ENCODE results near the gene COASY. TPM values are rescaled to one million over a fixed set of nuclear protein-coding genes. Genes with fewer than 3 reads are reported as not detected.
A peak's percentile ranks its signal among the peaks of the same experiment; 100 is the strongest.

COASY gene
- total RNA-seq, 1 experiment from 2014 or later = 138 TPM

GRCh38 chr17:42564815-42565522, 3.0 kb downstream of the COASY start:
- Mint-ChIP-seq H3K4me3 (ENCODE audit: unreplicated experiment) (peak overlapping the region; percentile 95), H3K27me3 (ENCODE audit: insufficient read depth, unreplicated experiment) (no peaks in the 10 kb centered on the region), H3K4me1 (ENCODE audit: low read depth, unreplicated experiment) (peaks cover 15% of the 10 kb centered on the region), H3K27ac (ENCODE audit: unreplicated experiment) (no peak overlapping the region), H3K36me3 (ENCODE audit: insufficient read depth, unreplicated experiment) (peaks cover 88% of the 10 kb centered on the region), H3K9me3 (ENCODE audit: unreplicated experiment) (no peaks in the 10 kb centered on the region)
- Histone ChIP-seq H3K36me3 (ENCODE audit: control insufficient read depth, insufficient read depth, low read length) (peaks cover 15% of the 10 kb centered on the region), H3K4me3 (ENCODE audit: low read depth, low read length) (no peak overlapping the region), H3K4me1 (peaks cover 13% of the 10 kb centered on the region), H3K9me3 (no peaks in the 10 kb centered on the region), H3K27me3 (replicated peaks; ENCODE audit: control insufficient read depth, insufficient read depth, low read length) (no peaks in the 10 kb centered on the region)
- intact Hi-C loops (cut with micrococcal nuclease; ENCODE audit: unreplicated experiment) = no loop called here
- no TSS peak for BruUV-seq (replicated peaks)
- DNase-seq = no peak
- no peak for TF ChIP-seq CTCF (IDR thresholded peaks at IDR 0.05; ENCODE audit: insufficient read depth in 1 of 2, low read depth in 1 of 2, low read length in 1 of 2, severe bottlenecking in 1 of 2, unreplicated experiment in 1 of 2)
- POLR2A ChIA-PET = no interaction called here
- CTCF ChIA-PET = no interaction called here

GRCh38 chr17:42565523-42566214, 3.7 kb downstream of the COASY start:
- Mint-ChIP-seq H3K27me3 (ENCODE audit: insufficient read depth, unreplicated experiment) (no peaks in the 10 kb centered on the region), H3K4me3 (ENCODE audit: unreplicated experiment) (peak overlapping the region; percentile 95), H3K9me3 (ENCODE audit: unreplicated experiment) (no peaks in the 10 kb centered on the region), H3K36me3 (ENCODE audit: insufficient read depth, unreplicated experiment) (peaks cover 95% of the 10 kb centered on the region), H3K4me1 (ENCODE audit: low read depth, unreplicated experiment) (peaks cover 15% of the 10 kb centered on the region), H3K27ac (ENCODE audit: unreplicated experiment) (peak overlapping the region; percentile 95)
- Histone ChIP-seq H3K9me3 (no peaks in the 10 kb centered on the region), H3K27me3 (replicated peaks; ENCODE audit: control insufficient read depth, insufficient read depth, low read length) (no peaks in the 10 kb centered on the region), H3K4me3 (ENCODE audit: low read depth, low read length) (no peak overlapping the region), H3K36me3 (ENCODE audit: control insufficient read depth, insufficient read depth, low read length) (peaks cover 15% of the 10 kb centered on the region), H3K4me1 (peaks cover 13% of the 10 kb centered on the region)
- BruUV-seq (replicated peaks) = no TSS peak
- intact Hi-C loops (cut with micrococcal nuclease; ENCODE audit: unreplicated experiment) = no loop called here
- ChIA-PET POLR2A (no interaction called here), CTCF (no interaction called here)
- TF ChIP-seq CTCF (IDR thresholded peaks at IDR 0.05; ENCODE audit: insufficient read depth in 1 of 2, low read depth in 1 of 2, low read length in 1 of 2, severe bottlenecking in 1 of 2, unreplicated experiment in 1 of 2) = no peak
- DNase-seq = no peak

GRCh38 chr17:42566215-42566882, 4.4 kb downstream of the COASY start:
- no peaks in the 10 kb centered on the region for H3K27me3 Mint-ChIP-seq (ENCODE audit: insufficient read depth, unreplicated experiment)
- Histone ChIP-seq H3K4me3 (ENCODE audit: low read depth, low read length) (peak overlapping the region; percentile 49), H3K9me3 (no peaks in the 10 kb centered on the region), H3K4me1 (peaks cover 13% of the 10 kb centered on the region), H3K36me3 (ENCODE audit: control insufficient read depth, insufficient read depth, low read length) (peaks cover 16% of the 10 kb centered on the region), H3K27me3 (replicated peaks; ENCODE audit: control insufficient read depth, insufficient read depth, low read length) (no peaks in the 10 kb centered on the region)
- TF ChIP-seq CTCF (IDR thresholded peaks at IDR 0.05; ENCODE audit: insufficient read depth in 1 of 2, low read depth in 1 of 2, low read length in 1 of 2, severe bottlenecking in 1 of 2, unreplicated experiment in 1 of 2) = no peak
- no peak for DNase-seq
- POLR2A ChIA-PET = interaction anchor here (1.4 kb wide), 1 partner anchor 12 kb away, joined by 6 read pairs; no protein-coding TSS in a partner anchor
- no peaks in the 10 kb centered on the region for H3K9me3 Mint-ChIP-seq (ENCODE audit: unreplicated experiment)
- H3K4me1 Mint-ChIP-seq (ENCODE audit: low read depth, unreplicated experiment) = peaks cover 15% of the 10 kb centered on the region
- peaks cover 96% of the 10 kb centered on the region for H3K36me3 Mint-ChIP-seq (ENCODE audit: insufficient read depth, unreplicated experiment)
- H3K27ac Mint-ChIP-seq (ENCODE audit: unreplicated experiment) = peak overlapping the region; percentile 95
- intact Hi-C loops (cut with micrococcal nuclease; ENCODE audit: unreplicated experiment) = no loop called here
- BruUV-seq (replicated peaks) = no TSS peak
- CTCF ChIA-PET = interaction anchor here (1.4 kb wide), 1 partner anchor 12 kb away, joined by 17 read pairs; the partner anchor contains the start of gene PSMC3IP
- peak overlapping the region; percentile 95 for H3K4me3 Mint-ChIP-seq (ENCODE audit: unreplicated experiment)

Measured in Caco-2 (cell line).